Measurements from ENCODE around the gene SRXN1. TPM values are rescaled to one million over a fixed set of nuclear protein-coding genes. Genes with fewer than 3 reads are reported as not detected.
A peak's percentile ranks its signal among the peaks of the same experiment; 100 is the strongest.

SRXN1 gene
- total and polyA plus RNA-seq, 2 donors from 2014 or later = 17.4 to 51.1 TPM

DNA sequence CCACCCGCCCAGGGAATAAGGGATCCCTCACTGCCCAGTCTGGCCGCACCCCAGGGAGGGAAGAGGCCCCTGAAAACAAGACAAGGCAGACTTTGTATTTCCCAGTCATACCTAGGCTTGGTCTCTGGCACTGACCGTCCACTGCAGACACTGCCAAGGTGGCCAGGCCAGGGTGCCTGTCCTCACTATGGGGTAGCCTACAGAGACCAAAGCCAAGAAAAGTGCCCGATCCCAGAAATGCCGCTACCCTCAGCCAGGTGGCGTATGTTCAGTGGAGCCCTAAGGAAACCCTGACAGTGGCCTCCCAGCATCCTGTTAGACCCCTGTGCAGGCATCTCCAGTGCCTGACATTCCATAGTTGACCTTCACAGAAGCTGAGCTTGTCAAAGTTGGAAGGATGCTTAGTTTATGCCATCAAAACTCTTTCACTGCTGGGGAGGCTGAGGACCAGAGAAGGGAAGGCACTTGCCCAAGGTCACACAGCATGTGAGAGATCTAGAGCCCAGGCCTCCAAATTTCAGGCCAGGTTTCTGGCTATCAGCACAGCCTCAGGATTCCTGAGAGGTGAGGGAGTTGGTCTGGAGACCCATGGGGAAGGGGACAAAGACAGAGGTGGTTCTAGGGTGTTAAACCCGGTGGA is 20.1 kb upstream of the SRXN1 start:
- DNase-seq (no peak), FAIRE-seq (no peak)
- H3K9ac ChIP-seq (ENCODE audit: low read length in 3 of 3) = no peak overlapping the region
- TF ChIP-seq, protein P1, sequence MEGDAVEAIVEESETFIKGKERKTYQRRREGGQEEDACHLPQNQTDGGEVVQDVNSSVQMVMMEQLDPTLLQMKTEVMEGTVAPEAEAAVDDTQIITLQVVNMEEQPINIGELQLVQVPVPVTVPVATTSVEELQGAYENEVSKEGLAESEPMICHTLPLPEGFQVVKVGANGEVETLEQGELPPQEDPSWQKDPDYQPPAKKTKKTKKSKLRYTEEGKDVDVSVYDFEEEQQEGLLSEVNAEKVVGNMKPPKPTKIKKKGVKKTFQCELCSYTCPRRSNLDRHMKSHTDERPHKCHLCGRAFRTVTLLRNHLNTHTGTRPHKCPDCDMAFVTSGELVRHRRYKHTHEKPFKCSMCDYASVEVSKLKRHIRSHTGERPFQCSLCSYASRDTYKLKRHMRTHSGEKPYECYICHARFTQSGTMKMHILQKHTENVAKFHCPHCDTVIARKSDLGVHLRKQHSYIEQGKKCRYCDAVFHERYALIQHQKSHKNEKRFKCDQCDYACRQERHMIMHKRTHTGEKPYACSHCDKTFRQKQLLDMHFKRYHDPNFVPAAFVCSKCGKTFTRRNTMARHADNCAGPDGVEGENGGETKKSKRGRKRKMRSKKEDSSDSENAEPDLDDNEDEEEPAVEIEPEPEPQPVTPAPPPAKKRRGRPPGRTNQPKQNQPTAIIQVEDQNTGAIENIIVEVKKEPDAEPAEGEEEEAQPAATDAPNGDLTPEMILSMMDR (IDR thresholded peaks at IDR 0.05; ENCODE audit: borderline replicate concordance, extremely low read depth, insufficient read depth) = no peak
- no peak overlapping the region for H3K27ac ChIP-seq (ENCODE audit: low read depth in 2 of 2, low read length in 2 of 2)
- intact Hi-C loops (cut with DNase I) = no loop called here
- H3K36me3 ChIP-seq (ENCODE audit: control insufficient read depth in 2 of 3, insufficient read depth in 3 of 3, low read length in 3 of 3) = no peaks in the 10 kb centered on the region
- no peak overlapping the region for H3K4me3 ChIP-seq (ENCODE audit: low read length in 3 of 3)
- H3K4me1 ChIP-seq (ENCODE audit: control insufficient read depth in 2 of 3, insufficient read depth in 2 of 3, low read depth in 1 of 3, low read length in 3 of 3) = peaks cover 0 to 3% (median 0%) of the 10 kb centered on the region in 3 donors
- H3K9me3 ChIP-seq (ENCODE audit: control insufficient read depth in 2 of 3, insufficient read depth in 1 of 3, low read length in 3 of 3) = no peaks in the 10 kb centered on the region
- H3K27me3 ChIP-seq (ENCODE audit: control insufficient read depth, insufficient read depth, low read length) = peaks cover 2% of the 10 kb centered on the region

DNA sequence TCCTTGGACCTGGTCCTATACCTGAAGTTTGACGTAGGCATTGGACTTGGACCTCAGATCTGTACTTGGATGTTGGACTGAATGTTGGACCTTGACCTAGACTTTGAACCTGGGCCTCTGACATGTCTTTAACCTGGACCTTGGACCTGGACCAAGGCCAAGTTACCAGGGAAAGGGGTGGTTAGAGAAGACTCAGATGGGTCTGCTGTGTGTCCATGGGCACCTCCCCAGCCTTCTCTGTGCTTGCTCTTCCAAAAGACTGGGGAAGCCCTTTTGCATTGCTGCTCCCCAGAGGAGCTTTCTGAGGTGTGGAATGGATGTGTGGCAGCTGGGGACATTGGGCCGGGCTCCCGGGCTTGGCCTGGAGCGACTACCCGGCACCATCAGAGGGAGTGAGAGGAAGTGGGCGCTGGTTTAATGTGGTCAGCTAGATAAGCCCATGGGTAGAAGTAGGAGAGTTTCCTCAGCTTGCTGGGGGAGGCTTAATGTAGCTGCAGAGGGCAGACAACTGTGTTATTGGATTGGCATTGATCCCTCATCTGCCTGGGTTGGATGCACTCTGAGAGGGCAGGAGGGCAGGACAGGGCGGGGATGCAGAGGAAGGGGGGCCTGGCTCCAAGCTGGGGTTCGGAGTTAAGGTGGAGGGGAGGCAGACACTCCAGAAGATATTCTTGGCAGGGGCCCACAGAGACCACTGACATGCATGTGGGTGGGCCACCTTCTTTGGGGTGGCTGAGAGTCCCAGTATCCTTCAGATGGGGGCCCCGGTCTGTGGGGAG is 18.4 kb upstream of the SRXN1 start:
- no peak overlapping the region for H3K27ac ChIP-seq (ENCODE audit: low read depth in 2 of 2, low read length in 2 of 2)
- H3K4me3 ChIP-seq (ENCODE audit: low read length in 3 of 3) = no peak overlapping the region
- H3K9ac ChIP-seq (ENCODE audit: low read length in 3 of 3) = no peak overlapping the region
- H3K36me3 ChIP-seq (ENCODE audit: control insufficient read depth in 2 of 3, insufficient read depth in 3 of 3, low read length in 3 of 3) = no peaks in the 10 kb centered on the region
- DNase-seq (no peak), FAIRE-seq (no peak)
- H3K9me3 ChIP-seq (ENCODE audit: control insufficient read depth in 2 of 3, insufficient read depth in 1 of 3, low read length in 3 of 3) = no peaks in the 10 kb centered on the region
- H3K27me3 ChIP-seq (ENCODE audit: control insufficient read depth, insufficient read depth, low read length) = no peaks in the 10 kb centered on the region
- peaks cover 0 to 3% (median 0%) of the 10 kb centered on the region in 3 donors for H3K4me1 ChIP-seq (ENCODE audit: control insufficient read depth in 2 of 3, insufficient read depth in 2 of 3, low read depth in 1 of 3, low read length in 3 of 3)
- TF ChIP-seq, protein P1 (IDR thresholded peaks at IDR 0.05; ENCODE audit: borderline replicate concordance, extremely low read depth, insufficient read depth) = no peak
- intact Hi-C loops (cut with DNase I) = no loop called here

DNA sequence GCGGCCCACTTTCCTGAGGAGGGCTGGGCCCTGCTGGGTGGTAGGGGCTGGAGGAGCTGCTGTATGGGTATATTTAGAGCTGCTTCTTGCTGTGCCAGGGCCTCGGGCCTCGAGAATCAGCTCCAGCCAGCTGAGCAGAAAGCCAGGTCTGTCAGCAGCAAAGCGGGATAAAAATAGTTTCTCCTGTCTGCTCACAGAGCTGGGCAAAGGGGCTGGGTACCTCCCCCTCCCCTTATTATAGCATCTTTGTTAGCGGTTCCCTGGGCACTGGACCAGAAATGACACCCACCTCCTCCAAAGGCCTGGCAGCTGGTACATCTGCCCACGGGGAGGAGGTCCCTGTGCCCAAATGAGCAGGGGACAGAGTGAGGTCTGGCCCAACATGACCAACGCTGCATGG is 16.6 kb upstream of the SRXN1 start:
- FAIRE-seq (no peak), DNase-seq (peak in 1 of 5 donors; percentile 32)
- Histone ChIP-seq H3K36me3 (ENCODE audit: control insufficient read depth in 2 of 3, insufficient read depth in 3 of 3, low read length in 3 of 3) (no peaks in the 10 kb centered on the region), H3K9me3 (ENCODE audit: control insufficient read depth in 2 of 3, insufficient read depth in 1 of 3, low read length in 3 of 3) (no peaks in the 10 kb centered on the region), H3K4me3 (ENCODE audit: low read length in 3 of 3) (no peak overlapping the region), H3K27me3 (ENCODE audit: control insufficient read depth, insufficient read depth, low read length) (peaks cover 6% of the 10 kb centered on the region), H3K27ac (ENCODE audit: low read depth in 2 of 2, low read length in 2 of 2) (no peak overlapping the region), H3K9ac (ENCODE audit: low read length in 3 of 3) (no peak overlapping the region), H3K4me1 (ENCODE audit: control insufficient read depth in 2 of 3, insufficient read depth in 2 of 3, low read depth in 1 of 3, low read length in 3 of 3) (no peaks in the 10 kb centered on the region)
- intact Hi-C loops (cut with DNase I) = no loop called here
- TF ChIP-seq, protein P1 (IDR thresholded peaks at IDR 0.05; ENCODE audit: borderline replicate concordance, extremely low read depth, insufficient read depth) = no peak
